Non-pigmented ciliary epithelial cell (primary cell): ENCODE results near the gene RNU6-7.

Experiments
- DNase-seq: peaks from one replicate; pipeline ENCODE4 v3.0.0-alpha.2; 2010; ENCODE audit warnings: low read depth

Gene RNU6-7

DNA sequence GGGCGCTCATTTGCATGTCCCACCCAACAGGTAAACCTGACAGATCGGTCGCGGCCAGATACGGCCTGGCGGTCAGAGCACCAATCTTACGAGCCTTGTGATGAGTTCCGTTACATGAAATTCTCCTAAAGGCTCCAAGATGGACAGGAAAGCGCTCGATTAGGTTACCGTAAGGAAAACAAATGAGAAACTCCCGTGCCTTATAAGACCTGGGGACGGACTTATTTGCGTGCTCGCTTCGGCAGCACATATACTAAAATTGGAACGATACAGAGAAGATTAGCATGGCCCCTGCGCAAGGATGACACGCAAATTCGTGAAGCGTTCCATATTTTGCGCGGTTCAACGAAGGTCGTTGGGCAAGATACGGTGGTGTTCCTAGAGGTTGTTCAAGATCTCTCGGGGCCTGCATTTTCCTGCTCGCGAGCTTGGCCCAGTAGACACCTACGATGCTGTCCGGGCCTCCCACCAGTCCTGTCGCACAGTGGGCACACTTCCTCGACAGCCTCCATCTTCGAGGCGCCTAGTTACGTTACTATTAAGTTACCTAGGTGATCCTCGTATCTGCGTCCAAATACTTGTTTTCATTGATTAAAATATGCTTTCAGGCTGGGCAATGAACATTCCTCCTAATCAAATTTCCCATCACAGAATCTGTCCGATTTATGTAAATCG lies at the start of gene RNU6-7:
RNU6-7 (plus strand) TSS at position 230 of the 675 bp plus-strand sequence.
- DNase-seq: no peak

DNA sequence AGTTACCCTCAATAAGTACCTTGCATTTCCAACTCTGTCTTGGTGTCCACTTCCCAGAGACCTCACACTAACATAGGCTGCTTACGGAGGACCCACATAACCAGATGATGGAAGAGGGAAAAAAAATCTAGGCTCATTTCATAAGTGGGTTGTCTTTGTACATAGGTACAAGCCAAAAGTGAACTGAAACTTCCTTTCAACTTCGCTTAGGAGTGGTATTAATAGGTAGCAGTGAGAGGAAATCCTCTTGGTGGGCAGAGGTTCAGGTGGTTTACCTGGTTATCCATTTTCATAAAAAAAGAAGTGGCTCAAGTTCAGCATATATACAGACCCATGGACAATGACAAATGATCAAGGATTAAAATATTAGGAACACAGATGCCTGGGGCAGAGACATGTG lies 35.8 kb upstream of the RNU6-7 start:
- DNase-seq: no peak

DNA sequence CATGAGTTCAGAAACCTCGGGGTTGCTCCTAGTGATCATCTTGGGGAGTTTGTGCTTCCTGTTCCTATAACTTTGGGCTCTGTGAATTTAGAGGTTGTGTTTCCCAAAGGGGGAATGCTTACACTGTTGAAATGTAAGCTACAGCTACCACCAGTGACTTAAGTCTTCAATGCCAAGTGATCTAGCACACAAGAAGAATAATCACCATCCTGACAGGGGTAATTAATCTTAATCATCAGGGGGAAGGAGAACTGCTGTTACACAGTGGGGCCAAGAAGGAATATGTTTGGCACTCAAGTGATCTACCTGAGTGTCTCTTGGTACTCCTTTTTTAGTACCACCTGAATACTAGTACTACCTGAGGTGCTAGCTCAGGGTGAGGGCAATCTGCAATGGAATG lies 34.9 kb upstream of the RNU6-7 start:
- no peak for DNase-seq

DNA sequence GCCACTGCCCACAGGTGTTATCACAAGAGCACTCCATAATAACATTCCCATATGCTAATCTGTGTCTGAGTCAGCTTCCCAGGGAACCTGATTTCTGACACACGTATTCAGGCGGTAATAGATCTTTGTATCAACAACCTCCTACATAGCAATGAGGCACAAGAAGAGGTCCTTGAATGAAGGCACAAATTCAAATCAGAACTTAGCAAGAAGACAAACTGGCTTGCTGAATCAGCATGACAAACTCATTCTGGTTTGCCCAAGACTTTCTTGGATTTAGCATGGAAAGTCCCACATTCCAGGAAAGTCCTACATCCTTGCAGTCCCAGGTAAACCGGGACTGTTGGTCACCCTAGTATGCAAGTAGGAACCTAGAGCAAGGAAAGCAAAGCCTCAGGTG lies 33.9 kb upstream of the RNU6-7 start:
- DNase-seq: no peak

DNA sequence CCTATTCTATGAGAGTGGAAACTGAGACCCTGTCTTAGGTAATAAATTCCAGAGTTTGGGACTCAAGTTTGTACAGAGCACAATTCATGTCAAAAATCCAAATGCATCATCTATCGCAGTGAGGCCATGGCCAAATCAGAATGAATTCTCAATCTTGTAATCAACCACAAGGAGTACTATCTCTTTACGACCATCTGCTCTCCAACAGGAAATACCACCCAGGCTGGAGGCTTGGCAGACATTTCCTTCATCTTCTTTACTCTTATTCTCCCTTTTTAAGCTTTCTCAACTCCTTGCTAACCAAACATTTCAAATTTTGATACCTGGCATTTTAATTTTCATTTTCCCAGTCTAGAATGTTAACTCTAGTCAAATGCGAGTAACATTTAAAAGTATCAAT lies 32.7 kb upstream of the RNU6-7 start:
- no peak for DNase-seq

DNA sequence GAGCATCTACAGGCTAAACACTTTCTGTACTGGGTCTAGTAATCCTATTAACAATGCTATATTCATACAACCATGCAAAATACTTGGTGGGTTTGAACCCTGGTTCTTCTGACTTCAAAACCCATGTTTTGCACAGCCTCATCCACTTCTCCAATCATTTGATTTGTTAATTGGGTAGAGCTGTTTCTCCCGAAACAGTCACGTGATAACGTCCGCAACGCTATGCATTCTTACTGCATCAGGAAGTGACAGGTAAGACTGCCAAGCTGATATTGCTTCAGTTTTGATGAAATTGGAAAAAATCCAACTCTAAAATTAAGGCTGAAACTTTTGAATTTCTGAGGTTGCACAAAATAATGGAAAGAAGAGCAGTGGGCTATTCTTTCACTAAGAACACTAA lies 30.4 kb upstream of the RNU6-7 start:
- DNase-seq: no peak

DNA sequence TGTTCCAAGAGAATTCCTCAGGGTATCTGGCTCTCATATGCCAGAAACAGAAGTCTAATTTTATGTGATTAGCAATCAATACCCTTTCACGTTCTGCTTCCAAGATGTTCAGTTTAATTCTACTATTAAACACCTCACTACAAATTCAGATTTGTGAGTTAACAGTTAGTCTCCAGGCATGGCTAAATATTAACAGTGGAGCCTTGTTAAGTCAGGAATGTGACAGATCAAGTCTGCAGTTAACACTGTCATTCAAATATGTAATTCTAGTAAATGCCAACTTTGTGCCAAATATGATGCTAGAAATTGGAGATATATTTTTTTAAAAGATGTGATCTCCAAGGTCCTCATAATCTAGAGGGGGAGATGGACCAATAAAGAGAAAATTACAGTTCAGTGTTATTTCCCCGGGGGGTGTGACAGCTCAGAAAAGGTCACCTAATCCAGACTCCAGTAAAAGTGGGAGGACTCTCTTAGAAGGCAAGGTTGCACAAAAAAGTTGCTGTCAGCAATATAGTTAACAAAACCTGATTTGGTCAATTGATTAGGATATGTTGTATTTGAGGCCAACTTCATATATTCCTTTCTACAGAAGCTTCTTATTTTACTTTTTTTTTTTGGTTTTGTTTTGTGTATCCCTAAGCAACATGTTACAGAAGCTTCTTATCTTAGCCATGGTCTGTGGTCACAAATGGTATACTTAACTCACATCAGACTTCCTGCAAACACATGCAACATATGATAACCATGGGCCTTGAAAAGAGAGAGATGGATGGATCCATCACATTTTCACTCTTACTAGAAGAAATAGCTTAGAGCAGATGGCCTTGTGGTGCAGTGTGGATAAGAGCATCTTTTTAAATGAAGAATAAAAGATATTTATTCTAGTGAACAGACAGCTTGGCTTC lies 18.4 kb upstream of the RNU6-7 start:
- no peak for DNase-seq

DNA sequence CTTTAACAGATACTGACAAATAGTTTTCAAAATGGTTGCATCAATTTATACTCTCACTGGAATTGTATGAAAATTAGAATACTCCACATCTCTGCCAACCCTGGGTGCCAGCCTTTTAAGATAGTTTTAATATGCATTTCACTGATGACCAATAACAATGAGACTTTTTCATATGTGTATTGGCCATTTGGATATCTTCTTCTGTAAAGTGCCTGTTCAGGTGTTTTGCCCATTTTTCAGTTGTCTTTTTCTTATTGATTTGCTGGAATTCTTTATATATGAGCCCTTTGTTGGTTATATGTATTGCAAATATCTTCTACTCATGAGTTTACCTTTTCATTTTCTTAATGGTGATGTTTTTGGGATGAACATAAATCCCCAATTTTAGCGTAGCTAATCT lies 16.7 kb upstream of the RNU6-7 start:
- DNase-seq: no peak

DNA sequence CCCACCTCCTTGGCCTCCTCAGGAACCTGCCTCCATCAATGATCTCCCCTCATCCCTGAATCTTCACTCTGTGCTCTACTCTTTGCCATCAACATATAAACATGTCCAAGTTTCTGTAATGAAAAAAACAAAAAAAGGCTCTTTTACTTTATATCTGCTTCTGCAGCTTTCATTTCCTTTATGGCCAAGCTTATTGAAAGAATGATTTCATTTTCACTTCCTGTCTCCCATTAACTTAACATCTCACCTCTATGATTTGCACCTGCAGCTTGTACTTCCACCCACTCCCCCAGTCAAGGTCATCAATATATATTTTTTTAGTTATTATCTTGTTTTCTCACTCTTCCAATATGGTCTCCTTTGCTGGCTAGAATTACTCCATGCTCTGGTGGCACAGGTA lies 15.6 kb upstream of the RNU6-7 start:
- DNase-seq: no peak

DNA sequence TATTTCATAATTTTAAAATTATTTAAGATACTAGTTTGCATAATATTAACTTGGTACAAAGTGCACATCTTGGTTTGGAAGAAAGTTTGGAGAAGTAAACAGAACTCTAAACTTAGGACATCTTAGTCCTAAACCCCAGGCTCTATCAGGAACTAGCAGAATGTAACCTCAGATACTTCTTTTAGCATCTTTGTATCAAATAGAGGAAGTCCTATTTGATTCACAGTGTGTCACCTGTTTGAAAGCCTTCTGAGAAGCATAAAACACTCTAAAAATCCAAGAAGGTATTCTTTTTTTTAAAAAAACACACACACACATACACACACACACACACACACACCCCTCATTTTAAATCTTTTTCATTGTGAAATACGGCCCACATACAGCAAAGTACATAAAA lies 12.0 kb upstream of the RNU6-7 start:
- no peak for DNase-seq

DNA sequence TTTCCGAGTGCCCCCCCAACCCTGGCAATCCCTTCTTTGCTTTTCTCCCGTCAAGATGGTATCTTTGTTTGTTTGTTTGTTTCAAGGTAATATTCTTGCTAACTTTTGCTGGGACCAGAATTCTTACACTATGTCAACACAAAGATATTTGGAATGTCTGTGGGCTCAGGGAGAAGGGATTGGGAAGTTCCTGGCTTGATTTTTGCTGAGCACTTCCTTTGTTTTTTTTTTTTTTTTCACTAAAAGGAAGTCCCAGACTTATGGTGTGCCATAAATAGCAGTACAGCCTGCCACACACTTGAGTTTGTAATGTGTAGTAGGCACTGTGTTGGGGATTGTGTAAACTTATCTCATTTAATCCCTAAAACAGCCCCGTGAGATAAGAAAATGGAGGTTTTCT lies 11.2 kb upstream of the RNU6-7 start:
- DNase-seq: no peak

DNA sequence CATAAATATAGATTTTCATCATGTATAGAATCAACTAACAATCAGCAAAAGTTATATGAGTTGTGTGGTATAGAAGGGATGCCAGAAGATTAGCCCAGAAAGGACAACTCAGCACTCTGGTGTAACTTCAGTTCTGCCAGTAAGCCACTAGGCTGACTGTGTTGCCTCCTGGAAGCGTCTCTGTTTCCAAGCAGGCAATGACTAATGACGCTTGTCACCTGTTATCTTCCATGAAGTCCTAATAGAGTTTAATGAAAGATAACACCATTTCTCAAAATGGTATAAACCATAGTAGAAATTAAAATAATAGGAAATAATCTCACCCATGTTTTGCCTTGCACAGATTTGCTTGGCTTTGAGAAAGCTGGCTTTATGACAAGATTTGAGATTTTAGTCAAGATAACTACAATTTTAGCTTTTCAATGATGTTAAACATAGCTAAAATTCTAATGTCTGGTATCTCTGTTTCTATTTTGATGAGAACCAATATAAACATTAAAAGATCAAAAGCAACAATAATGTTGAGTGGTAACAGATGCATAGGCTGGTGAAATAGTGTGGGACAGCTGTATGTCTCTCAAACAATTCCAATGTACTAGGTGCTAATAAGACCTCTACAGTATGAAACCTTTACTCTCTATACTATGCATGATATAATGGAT lies 9.0 kb upstream of the RNU6-7 start:
- DNase-seq: no peak

DNA sequence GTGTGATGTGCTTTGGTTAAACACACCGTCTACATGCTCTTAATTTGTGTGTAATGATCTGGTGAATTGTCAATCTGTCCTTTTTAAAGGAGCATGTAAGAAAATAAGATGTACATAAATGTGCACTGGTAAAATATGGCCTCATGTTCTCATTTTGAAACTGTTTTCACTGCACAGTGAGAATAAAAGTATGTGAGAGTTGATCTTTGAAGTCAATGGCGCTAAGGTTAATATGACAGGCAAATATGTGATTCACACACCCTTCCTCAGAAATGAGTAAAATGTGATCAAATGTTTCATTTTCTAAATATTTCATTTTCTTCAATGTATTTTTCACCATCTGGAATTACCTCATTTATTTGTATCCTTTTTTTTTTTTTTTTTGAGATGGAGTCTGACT lies 8.3 kb upstream of the RNU6-7 start:
- DNase-seq: no peak

DNA sequence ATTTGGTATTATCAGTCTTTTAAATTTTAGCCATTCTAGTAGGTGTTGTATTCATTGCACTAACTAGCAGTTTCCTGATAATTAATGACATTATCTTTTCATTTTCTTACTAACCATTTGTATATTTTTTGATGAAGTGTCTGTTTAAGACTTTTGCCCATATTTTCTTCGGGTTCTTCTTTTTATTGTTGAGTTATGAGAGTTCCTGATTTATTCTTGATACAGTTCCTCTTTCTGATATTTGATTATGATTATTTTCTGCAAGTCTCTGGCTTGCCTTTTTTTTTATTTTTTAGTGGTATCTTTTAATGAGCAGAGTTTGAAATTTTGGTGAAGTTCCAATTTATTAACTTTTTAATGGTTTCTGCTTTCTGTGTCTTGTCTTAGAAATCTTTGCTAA lies 6.2 kb upstream of the RNU6-7 start:
- DNase-seq: no peak

DNA sequence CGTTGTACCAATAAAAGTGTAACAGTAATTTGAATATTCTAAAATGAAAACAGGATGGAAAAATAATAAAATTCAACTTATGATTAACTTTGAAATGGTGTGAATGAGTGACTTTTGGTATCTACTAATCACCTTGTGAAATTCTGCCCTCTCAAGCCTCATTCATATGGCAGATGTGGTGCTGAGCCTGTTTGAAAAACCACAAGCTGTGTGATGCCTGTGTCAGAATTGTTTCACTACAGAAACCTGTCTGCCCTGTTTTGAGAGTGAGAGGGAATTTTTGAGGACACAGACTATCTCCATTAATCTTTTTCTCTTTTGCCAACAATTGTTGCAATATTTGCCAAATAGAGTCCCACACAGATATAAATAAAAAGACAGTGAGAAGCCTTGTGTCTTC lies 3.9 kb upstream of the RNU6-7 start:
- DNase-seq: no peak

DNA sequence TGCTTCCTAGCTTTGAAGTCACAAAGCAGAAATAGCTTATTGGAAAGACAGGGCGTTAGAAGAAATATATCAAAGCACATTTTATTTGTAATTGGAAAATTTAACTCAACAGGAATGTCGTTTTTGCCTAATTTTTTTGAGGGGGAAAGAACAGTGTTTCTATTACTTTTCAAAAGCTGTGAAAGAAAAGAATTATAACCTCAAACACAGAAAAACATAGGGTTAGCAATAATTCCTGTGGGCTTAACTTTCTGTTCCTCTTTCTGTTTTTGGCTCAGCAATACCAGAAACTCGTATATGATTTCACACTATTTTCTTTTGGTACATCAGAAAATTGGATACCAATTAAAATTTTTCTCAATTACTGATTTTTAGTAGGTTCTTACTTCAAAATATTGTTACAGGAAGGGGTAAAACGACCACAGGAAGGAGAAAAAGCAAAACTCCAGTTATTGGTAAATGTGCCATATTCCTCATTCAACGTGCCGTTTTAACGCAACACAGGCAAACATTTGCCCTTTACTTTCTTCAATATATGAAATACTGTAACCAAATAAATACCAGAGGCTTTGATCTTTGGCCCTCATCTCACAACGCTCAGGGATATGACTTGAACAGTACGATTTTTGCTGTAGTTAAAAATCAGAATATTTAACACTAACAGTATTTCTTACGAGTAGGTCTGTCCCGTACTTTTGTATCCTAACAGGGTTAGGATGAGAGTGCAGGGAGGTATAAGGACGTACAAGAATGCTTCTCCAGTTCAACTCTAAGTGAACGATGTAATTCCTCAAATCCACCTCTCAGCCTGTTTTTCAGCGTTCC lies 1.3 kb upstream of the RNU6-7 start:
- DNase-seq: no peak

DNA sequence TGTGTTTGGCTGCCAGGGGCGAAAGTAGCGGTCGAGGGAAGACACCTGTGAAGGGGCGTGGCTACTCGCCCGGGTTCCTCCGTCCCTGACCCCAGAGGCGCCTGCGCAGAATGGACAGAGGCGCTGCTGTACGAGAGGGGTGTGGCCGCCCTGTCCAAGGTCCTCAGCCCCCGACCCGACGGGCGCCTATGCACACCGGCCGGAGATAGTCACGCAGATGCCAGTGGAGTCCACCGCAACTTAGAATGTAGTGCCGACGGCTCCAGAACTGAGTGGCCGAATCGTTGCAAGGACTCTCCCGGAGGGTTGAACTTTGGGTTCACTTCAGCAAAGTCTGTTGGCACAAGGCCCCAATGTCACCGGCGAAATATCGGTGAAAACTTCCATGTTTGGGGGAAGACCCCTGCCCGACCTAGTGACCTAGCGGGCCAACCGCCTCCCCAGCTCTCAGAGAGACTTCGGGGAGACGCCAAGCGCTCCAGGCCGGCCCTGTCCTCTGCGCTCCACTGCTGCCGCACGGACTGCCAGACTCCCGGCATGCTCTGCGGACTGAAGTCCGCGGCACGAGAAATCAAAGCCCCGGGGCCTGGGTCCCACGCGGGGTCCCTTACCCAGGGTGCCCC lies 541 bp upstream of the RNU6-7 start:
- DNase-seq: no peak

DNA sequence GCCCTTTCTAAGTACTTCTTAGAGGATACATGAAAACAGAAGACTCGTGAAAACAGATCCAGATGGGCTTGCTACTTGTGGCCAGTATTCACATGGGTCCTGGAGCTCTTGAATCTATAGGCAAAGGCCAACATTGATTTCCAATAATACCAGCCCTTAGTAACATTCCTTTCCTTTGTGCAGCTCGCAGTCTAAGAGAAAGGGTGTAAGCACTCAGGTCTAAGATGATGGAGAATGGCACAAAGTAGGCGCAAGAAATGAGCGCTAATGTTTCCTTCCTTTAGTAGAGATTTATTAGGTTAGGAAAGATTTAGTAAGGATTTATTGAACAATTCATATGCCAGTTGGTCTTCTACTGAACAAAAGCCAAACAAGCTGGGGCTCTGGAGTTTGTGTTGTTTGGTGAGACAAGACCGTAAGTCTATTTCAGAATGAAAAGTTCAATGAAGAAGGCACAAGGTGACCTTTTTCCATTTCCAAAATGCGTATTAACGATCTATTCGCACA lies 699 bp downstream of the RNU6-7 start:
- no peak for DNase-seq

DNA sequence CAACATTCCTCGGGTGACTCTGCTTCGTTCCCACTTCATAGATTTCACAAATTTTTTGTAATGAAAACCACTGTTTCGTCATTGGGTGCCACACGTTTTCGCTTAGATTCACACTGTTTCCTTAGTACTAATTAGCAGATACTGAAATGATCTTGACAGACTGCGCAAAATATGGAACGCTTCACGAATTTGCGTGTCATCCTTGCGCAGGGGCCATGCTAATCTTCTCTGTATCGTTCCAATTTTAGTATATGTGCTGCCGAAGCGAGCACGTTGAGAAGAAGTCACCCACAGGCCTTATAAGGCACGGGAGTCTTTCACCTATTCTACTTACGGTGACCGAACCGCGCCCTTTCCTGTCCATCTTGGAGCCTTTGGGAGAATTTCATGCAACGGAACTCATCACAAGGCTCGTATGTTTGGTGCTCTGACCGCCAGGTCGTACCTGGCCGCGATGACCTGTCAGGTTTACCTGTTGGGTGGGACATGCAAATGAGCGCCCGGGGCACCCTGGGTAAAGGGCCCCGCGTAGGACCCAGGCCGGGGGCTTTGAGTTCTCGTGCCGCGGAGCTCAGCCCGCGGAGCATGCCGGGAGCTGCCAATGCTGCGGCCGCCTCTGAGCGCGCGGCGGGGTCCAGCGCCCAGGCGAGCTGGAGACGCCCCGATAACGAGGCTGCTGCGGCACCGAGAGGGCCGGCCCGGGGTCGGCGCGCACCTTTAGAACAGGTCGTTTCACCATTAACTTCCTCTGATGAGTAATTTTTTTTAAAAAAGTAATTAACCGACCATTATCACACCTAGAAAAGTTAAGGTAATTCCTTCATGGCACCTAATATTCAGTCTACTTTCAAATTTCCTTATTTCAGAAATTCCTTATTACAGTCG lies 1.4 kb downstream of the RNU6-7 start, which contains the start of gene RNU6-8:
RNU6-8 (minus strand) TSS at position 272 of the 885 bp plus-strand sequence.
- DNase-seq: no peak

DNA sequence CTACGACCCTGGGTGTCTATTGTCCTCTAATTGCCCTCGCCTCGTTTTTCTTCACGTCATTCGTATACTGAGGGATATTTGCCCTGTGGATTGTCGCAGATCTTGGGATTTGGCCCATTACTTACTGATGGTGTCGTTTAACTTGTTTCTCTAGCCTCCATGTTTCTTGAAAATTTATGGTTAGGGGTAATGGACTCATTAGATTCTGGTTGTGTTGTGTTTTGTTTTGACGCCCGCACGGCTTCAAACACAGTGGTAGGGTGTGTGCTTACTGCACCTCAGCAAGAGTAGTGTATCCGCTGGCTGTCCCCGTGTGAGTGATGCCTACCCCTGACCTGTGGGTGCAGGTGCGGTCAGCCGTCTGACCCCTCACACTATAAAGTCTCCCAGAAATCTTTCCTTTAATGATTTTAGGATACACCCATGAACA lies 2.1 kb downstream of the RNU6-7 start:
- no peak for DNase-seq
